Hepatocyte (in vitro differentiated cells): Measurements from ENCODE around the gene DACT3.

Experiments used
- EZH2 ChIP-seq: fragments of 200-600 bp; sonication (generic); IDR thresholded peaks from 2 replicates; pipeline ENCODE4 v1.6.1; 2016; ENCODE audit warnings: antibody characterized with exemption, mild to moderate bottlenecking, borderline replicate concordance
- TF ChIP-seq, protein P1 (sequence below): fragments of 200-600 bp; sonication (generic); IDR thresholded peaks from 2 replicates; pipeline ENCODE4 v1.5.1; 2016; ENCODE audit warnings: antibody characterized with exemption, mild to moderate bottlenecking; ENCODE audit not compliant: poor library complexity

DNA sequence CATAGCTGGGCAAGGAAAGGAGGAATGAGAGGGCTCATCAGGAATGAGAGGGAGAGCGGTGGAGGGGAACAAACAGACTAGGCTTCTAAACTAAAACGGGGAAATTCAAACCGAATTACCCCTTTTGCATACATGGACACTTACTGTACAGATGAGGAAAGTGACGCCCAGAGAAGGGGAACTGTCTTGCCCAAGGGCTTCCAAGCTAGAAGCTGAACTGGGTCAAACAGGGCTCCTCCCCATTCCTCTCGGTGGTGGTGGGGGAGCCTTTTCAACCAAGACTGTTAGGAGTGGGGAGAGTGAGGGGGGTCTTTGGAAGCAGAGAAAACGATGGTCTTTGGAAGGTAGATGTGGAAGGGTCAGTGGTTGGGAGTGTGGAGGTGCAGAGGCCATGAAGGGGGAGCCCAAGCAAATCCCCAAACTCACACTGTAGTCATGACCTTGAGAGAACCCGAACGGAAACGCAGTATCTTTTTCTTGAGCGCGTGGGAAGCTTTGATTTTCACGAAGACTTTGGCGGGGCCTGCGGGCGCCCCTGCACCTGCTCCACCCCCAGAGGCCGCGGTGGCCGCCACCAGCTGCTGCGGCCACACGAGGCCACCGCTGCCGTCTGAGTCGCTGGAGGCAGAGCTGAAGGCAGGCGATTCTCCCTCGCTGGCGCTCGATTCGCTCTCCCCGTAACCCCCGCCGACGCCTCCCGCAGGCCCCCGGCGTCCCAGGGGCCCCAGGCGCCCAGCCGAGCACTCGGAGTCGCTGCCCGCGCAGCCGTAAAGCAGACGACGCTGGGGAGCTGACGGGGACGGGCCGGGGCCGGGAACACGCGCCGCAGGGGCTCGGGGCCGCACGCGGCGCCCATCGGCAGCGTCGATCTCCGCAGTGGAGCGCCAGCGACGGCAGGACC is 12.7 kb downstream of the DACT3 start:
- TF ChIP-seq, protein P1, sequence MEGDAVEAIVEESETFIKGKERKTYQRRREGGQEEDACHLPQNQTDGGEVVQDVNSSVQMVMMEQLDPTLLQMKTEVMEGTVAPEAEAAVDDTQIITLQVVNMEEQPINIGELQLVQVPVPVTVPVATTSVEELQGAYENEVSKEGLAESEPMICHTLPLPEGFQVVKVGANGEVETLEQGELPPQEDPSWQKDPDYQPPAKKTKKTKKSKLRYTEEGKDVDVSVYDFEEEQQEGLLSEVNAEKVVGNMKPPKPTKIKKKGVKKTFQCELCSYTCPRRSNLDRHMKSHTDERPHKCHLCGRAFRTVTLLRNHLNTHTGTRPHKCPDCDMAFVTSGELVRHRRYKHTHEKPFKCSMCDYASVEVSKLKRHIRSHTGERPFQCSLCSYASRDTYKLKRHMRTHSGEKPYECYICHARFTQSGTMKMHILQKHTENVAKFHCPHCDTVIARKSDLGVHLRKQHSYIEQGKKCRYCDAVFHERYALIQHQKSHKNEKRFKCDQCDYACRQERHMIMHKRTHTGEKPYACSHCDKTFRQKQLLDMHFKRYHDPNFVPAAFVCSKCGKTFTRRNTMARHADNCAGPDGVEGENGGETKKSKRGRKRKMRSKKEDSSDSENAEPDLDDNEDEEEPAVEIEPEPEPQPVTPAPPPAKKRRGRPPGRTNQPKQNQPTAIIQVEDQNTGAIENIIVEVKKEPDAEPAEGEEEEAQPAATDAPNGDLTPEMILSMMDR: no peak
- peak; percentile 65 for TF ChIP-seq EZH2
